C4-2B (cell line): ENCODE data around the gene ZNF682.
"Not testable (repeated sequence)": the region's sequence is repeated elsewhere in the genome, so short reads cannot be mapped to it uniquely, and the experiment has no call there.

Experiments used
- ZFX ChIP-seq: fragments of 450-650 bp; IDR thresholded peaks from 2 replicates; pipeline ENCODE4 v1.6.1; 2017
- TF ChIP-seq, protein P1 (sequence below): fragments of 450-650 bp; conservative IDR thresholded peaks from 2 replicates; pipeline ENCODE4 v1.5.1; 2017; ENCODE audit warnings: mild to moderate bottlenecking

DNA sequence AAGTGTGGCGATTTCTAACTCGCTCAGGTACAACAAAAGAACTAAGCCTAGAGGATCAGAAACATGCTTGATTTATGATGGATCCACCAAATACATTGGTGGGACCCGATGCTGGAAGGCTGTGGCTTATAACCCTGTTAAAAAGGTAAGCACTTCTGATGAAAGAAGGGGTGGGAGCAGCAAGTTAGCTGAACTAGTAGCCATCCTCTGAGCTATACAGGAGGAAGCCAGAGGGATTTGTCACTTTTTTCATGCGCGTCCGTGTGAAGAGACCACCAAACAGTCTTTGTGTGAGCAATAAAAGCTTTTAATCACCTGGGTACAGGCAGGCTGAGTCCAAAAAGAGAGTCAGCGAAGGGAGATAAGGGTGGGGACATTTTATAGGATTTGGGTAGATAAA lies 29.3 kb upstream of the ZNF682 start:
- TF ChIP-seq, protein P1, sequence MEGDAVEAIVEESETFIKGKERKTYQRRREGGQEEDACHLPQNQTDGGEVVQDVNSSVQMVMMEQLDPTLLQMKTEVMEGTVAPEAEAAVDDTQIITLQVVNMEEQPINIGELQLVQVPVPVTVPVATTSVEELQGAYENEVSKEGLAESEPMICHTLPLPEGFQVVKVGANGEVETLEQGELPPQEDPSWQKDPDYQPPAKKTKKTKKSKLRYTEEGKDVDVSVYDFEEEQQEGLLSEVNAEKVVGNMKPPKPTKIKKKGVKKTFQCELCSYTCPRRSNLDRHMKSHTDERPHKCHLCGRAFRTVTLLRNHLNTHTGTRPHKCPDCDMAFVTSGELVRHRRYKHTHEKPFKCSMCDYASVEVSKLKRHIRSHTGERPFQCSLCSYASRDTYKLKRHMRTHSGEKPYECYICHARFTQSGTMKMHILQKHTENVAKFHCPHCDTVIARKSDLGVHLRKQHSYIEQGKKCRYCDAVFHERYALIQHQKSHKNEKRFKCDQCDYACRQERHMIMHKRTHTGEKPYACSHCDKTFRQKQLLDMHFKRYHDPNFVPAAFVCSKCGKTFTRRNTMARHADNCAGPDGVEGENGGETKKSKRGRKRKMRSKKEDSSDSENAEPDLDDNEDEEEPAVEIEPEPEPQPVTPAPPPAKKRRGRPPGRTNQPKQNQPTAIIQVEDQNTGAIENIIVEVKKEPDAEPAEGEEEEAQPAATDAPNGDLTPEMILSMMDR, result not testable (repeated sequence)
- TF ChIP-seq ZFX, result not testable (repeated sequence)
